HG03460 (cell line): Measurements from ENCODE around the gene OR9Q1.

Source experiments
- ATAC-seq: cut with Tn5 transposase; IDR thresholded peaks from one replicate; pipeline ENCODE4 v1.9.1; 2021; ENCODE audit not compliant: unreplicated experiment

Gene OR9Q1

DNA sequence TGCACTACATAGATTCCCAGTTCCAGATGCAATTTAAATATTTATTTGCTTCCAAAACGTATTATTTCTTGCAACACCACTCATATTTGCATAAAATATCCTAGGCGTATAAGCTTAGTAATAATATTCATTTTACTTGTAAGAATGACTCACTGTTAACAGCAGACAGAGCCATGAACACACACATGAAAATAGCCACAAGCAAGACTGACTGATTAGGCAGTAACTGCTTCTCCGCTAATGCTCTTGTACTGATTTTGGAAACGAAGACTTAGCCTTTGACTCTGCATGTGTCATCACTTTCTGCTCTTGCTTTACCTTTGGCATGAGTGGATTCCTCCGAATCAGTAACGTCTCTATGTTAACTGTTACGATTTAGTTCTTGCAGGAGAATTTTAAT, 199.0 kb downstream of the OR9Q1 start:
- ATAC-seq = no peak

GRCh38 chr11:58227956-58228615, 204.4 kb downstream of the OR9Q1 start:
- ATAC-seq = no peak
